Fibroblast of upper back skin (primary cell): ENCODE results near the gene RNF145.
"Not testable (repeated sequence)": the region's sequence is repeated elsewhere in the genome, so short reads cannot be mapped to it uniquely, and the experiment has no call there.

Source experiments
- DNase-seq: peaks from one replicate; pipeline ENCODE4 v3.0.0-alpha.2; 2013

Gene RNF145

GRCh38 chr5:159152876-159153275, 56.5 kb downstream of the RNF145 start:
- no peak for DNase-seq

- DNase-seq: no peak
Observed at GRCh38 chr5:159149085-159149484, 60.3 kb downstream of the RNF145 start.

- no peak for DNase-seq
Observed at GRCh38 chr5:159147976-159148375, 61.4 kb downstream of the RNF145 start.

- no peak for DNase-seq
Observed at GRCh38 chr5:159146839-159147238, 62.5 kb downstream of the RNF145 start.

GRCh38 chr5:159145160-159145559, 64.2 kb downstream of the RNF145 start:
- DNase-seq: not testable (repeated sequence)

GRCh38 chr5:159139802-159140201, 69.6 kb downstream of the RNF145 start:
- DNase-seq: no peak

- peak; percentile 76 for DNase-seq
Observed at GRCh38 chr5:159135896-159136531, 73.3 kb downstream of the RNF145 start.

- DNase-seq: peak; percentile 78
Observed at GRCh38 chr5:159133041-159133741, 76.2 kb downstream of the RNF145 start.

GRCh38 chr5:159132429-159133040, 76.8 kb downstream of the RNF145 start:
- DNase-seq: no peak

GRCh38 chr5:159131951-159132350, 77.4 kb downstream of the RNF145 start:
- no peak for DNase-seq

- DNase-seq: peak; percentile 39
Observed at GRCh38 chr5:159130871-159131270, 78.5 kb downstream of the RNF145 start.

GRCh38 chr5:159128070-159128541, 81.2 kb downstream of the RNF145 start:
- no peak for DNase-seq

GRCh38 chr5:159123700-159124099, 85.7 kb downstream of the RNF145 start:
- no peak for DNase-seq

- no peak for DNase-seq
Observed at GRCh38 chr5:159123189-159123588, 86.2 kb downstream of the RNF145 start.

GRCh38 chr5:159121061-159121460, 88.3 kb downstream of the RNF145 start:
- DNase-seq: no peak

- DNase-seq: no peak
Observed at GRCh38 chr5:159120446-159120845, 88.9 kb downstream of the RNF145 start.

- not testable (repeated sequence) for DNase-seq
Observed at GRCh38 chr5:159119842-159120241, 89.5 kb downstream of the RNF145 start.

- not testable (repeated sequence) for DNase-seq
Observed at GRCh38 chr5:159118958-159119659, 90.2 kb downstream of the RNF145 start.

- DNase-seq: no peak
Observed at GRCh38 chr5:159113405-159113804, 95.9 kb downstream of the RNF145 start.

- no peak for DNase-seq
Observed at GRCh38 chr5:159112436-159112835, 96.9 kb downstream of the RNF145 start.
